ENCODE data around the gene SFXN5.
"Not testable (repeated sequence)": the region's sequence is repeated elsewhere in the genome, so short reads cannot be mapped to it uniquely, and the experiment has no call there.

The SFXN5 gene

DNA sequence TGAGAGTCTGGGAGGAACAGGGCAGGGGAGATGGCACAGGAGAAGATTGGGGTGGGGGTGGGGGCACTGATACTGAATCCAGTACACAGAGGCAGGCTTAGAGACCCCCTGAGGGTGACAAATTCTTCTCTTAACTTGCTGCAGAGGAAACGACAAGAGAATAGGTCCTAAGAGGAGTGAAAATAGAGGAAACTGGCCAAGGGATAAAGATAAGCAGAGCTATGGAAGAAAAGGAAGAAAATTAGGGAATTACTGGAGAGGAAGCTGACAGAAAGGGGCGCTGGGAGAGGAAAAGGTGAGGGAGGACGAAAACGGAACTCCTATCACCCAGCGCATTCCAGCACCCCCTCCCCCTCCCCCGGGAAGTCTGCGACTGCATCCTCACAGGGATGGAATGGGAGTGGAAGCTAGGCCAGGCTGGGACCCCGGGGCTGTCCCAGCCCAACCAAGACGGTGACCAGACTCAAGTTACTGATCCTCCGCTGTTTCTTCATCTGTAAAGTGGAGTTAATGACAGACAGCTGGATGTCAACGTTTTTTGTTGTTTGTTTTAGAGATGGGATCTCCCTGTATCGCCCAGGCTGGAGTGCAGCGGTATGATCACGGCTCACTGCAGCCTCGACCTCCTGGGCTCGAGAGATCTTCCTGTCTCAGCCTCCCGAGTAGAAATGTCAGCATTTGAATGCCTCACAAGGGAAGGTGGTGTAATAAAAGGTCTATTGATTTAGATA, 156.8 kb downstream of the SFXN5 start:
- in situ Hi-C loops (cut with MboI; ENCODE audit: low sequenced_read_pairs), result no loop called here

GRCh38 chr2:72914206-72914559, 157.3 kb downstream of the SFXN5 start:
- in situ Hi-C loops (cut with MboI; ENCODE audit: low sequenced_read_pairs), result no loop called here

DNA sequence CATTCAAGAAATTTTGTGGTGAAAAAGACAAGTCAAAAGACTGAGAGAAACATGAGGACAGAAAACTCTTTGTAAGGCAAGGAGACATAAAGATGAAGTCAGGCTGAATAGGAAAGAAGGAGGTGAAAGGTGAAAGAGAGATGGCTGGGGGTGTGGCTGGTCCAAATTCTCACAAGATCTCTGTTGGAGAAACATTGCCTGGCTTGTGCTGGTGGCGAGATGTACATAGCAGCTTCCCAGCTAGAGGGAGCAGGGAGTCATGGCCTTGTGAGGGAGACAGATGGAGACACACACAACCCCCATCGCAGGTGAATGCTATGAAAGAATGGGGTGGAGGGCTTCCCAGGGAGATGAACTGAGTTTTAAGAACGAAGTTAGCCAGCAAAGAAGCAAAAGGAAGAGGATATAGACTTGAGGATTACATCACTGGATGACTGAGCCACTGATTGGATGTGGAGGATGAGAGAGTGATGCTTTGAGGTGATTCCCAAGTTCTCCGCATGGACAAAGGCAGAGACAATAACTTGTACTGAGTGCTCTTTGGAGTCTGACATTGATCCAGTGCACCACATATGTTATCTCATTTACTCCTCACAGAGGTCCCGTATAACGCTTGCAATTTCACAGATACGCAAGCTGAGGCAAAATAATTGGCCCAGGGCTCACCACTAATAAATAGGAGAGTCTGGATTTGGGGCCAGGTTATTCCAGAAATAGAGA, 157.9 kb downstream of the SFXN5 start:
- in situ Hi-C loops (cut with MboI; ENCODE audit: low sequenced_read_pairs), result no loop called here

DNA sequence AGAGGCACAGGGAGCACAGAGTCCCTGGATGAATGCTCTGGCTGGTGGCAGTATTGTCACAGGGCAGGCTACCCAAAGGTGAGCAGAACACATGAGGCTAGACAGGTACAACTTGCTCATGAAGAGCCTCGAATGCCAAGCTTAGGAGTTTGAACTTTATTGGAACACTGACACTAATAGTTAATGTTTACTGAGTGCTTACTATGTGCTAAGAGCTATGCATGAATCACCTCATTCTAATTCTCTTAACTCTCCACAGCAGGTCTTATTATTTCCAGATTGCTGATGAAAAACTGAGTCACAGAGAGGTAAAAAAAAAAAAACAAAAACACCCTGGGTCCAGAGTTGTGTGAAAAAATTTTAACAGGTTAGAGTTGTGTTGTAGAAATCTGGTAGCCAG, 160.3 kb downstream of the SFXN5 start:
- in situ Hi-C loops (cut with MboI; ENCODE audit: low sequenced_read_pairs), result no loop called here

DNA sequence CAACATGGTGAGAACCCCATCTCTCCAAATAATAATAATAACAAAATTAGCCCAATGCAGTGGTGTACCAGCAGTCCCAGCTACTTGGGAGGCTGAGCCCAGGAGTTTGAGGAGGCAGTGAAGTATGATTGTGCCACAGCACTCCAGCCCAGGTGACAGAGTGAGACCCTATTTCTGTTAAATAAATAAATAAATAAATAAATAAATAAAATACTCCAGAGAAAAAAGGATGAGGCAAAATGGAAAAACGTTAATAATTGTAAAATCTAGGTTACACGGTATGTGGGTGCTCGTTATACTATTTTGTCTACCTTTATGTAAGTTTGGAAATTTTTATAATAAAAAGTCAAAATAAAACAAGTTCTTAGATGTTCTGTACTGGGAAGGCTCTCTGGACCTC, 162.8 kb downstream of the SFXN5 start:
- in situ Hi-C loops (cut with MboI; ENCODE audit: low sequenced_read_pairs), result no loop called here

GRCh38 chr2:72907369-72907768, 164.1 kb downstream of the SFXN5 start:
- in situ Hi-C loops (cut with MboI; ENCODE audit: low sequenced_read_pairs), result not testable (repeated sequence)

- in situ Hi-C loops (cut with MboI; ENCODE audit: low sequenced_read_pairs), result no loop called here
These were observed 170.1 kb downstream of the SFXN5 start for GRCh38 chr2:72901426-72901825.

DNA sequence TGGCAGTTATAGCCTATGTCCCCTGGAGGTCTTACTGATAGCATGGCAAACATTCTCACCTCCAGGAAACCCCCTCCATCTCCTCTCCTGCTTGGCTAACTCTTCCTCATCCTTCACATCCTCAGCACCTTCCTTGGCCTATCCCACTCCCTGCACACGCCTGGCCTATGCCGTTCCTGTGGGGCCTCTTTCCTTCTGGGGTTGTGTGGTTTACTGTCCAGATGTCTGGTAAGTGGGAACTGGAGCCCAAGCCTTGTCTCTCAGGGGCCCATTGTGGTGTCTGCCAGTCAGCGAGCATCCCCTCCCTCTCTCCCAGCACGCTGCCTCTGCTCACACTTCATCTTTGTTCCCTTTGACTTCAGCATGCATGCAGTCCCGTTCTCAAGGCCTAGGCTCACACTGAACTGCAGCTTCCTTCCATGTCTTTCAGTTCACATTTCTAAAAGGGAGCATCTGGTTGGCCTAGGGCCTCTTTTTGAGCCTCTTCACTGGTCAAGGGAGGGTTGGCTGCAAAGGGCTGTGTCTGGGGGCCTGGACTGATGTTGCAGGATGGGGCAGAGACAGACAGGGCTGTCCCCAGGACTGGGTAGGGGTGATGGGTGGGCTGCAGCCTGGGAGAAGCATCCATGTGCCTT, 171.2 kb downstream of the SFXN5 start:
- in situ Hi-C loops (cut with MboI; ENCODE audit: low sequenced_read_pairs), result no loop called here

- in situ Hi-C loops (cut with MboI; ENCODE audit: low sequenced_read_pairs), result no loop called here
These were observed 173.0 kb downstream of the SFXN5 start for GRCh38 chr2:72898585-72898906.

DNA sequence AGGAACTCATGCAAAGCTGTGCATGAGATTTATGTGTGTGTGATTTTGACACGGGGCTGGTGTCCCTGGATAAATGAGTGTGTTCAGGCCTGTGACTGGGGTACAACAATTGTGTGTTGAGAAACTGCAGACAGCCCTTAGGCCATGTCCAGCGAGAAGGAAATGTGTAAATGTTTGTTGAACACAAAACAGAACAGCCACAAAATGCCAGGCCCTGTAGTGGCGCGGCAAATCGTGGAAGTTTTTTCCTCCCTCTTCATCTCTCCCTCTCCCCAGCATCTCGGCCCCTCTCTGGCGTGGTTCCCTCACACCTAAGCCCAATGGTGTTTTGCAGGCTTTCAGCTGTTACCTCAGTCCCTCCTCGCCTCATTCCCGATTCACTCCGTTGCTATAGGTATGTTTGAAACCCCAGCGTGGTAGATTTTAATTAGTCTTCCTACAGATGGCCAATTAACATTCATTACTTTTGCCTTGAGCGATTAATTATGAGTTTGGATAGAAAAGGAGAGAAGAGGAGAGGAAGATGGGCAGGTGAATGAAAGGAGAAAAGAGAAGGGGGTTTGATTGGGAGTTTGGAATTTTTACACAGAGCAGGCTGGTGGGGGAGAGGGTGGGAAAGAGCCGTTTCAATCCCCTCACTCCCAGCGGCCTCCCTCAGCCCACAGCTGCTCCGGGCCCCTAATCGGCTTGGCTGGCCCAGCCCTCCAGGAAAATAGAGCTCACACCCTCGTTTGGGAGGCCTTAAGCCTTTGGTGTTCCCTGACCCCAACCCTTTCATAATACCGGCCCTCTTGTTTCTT, 173.5 kb downstream of the SFXN5 start:
- in situ Hi-C loops (cut with MboI; ENCODE audit: low sequenced_read_pairs), result no loop called here

GRCh38 chr2:72896446-72896845, 175.1 kb downstream of the SFXN5 start:
- in situ Hi-C loops (cut with MboI; ENCODE audit: low sequenced_read_pairs), result no loop called here

GRCh38 chr2:72895759-72896281, 175.7 kb downstream of the SFXN5 start:
- in situ Hi-C loops (cut with MboI; ENCODE audit: low sequenced_read_pairs), result no loop called here

- in situ Hi-C loops (cut with MboI; ENCODE audit: low sequenced_read_pairs), result no loop called here
These were observed 176.4 kb downstream of the SFXN5 start for GRCh38 chr2:72895154-72895553.

DNA sequence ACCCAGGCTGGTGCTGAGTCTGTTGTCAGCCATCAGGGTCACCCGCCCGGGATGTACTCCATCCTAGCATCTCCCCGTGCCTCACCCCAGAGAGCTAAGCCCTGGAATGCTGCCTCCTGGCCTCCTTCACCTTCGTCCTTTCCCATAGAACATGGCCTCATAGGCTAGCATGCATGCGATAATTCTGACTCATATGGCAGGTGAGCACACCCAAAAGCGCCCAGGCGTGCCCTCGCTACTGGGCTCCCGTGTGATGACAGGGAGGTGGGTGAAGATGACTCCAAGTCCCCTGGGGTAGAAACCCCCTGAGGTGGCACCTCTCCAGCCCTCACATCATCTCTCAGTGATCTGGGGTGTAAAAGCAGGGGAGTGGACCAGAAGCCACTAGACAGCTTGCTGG, 177.0 kb downstream of the SFXN5 start:
- in situ Hi-C loops (cut with MboI; ENCODE audit: low sequenced_read_pairs), result no loop called here

DNA sequence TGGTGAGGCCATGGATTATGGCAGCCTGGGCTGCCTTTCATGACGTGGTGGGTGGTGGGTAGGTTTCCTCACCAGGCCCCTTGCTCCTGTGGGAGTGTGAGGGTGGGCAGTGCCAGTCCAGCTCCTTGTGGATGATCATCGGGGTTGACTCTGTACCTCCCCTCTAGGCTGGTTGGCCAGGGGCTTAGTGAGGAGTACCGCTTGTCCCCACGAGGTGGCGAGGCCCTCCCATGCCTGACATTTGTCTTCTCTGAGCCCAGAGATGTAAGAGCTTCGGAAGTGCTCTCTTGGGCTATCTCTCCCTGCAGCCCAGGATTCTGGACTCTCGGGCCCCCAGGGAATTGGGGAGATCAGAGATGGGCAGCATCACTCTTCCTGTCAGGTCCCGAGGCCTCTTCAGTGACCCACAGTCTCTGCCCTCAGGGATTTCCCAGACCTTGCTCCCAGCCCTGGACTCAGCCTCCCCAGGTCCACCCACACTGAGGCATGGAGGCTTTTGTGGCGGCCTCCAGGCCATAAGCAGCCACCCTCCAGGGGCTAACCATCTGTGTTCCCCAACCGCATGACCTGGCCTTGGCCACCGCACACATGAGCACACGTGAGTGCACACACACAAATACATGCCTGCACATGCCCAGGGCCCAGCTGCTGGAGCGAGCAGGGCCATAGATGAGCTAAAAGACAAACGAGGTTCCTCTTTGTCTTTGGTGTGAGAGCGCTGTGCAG, 177.8 kb downstream of the SFXN5 start:
- in situ Hi-C loops (cut with MboI; ENCODE audit: low sequenced_read_pairs), result no loop called here

GRCh38 chr2:72892506-72893173, 178.9 kb downstream of the SFXN5 start:
- in situ Hi-C loops (cut with MboI; ENCODE audit: low sequenced_read_pairs), result no loop called here

Data from hTERT RPE-1 (cell line).